Measurements from ENCODE around the gene RBM6.

The RBM6 gene

DNA sequence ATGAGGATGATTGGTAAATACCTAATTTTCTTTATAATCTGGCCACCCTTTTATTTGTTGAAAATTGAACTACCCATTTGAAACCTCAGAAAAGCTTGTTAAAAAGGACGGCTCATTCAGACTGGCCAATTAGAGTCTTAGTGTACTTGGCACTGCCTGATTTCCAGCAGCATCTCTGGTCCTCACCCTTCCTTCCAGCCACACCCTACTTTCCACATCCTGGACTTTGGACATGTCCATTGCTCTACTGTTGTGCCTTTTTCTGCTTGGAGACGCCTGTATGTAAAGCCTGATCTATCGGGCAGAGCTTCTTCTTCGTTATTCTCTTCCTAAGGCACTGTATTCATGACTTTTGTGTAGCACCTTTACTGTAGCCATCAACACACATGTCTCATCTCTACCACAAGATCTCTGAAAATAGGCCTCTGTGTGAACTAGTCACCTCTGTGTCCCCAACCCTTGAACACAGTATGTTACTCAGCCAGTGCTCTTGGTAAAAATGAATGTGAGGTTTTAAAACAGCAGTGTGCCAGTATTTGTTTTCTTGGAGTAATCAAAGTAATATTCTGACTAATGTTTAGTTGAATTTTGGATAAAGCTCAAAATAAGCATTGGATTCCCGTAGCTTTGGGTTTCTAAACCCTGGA lies 155.5 kb downstream of the RBM6 start:
- DNase-seq (ENCODE audit: low read depth in 2 of 2) = no peak

DNA sequence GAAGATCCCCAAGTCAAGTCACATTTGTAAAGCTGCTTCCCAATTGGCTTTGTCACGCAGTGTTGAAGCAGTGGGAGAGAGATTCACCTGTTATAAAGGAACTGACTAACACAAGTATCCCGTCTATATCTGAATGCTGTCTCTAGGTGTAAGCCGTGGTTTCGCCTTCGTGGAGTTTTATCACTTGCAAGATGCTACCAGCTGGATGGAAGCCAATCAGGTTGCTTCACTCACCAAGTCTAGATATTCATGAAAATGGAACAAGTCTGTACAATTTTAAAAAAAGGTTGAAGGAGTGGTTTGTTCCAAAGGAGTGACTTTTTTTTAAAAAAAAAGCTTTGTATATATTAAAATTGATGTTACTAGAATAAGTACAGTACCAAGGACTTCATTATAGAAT lies 160.4 kb downstream of the RBM6 start:
- DNase-seq (ENCODE audit: low read depth in 2 of 2) = no peak

- no peak for DNase-seq (ENCODE audit: low read depth in 2 of 2)
Measured at GRCh38 chr3:50100956-50101845, 161.3 kb downstream of the RBM6 start.

- DNase-seq (ENCODE audit: low read depth in 2 of 2) = no peak
Measured at GRCh38 chr3:50102558-50102957, 162.6 kb downstream of the RBM6 start.

GRCh38 chr3:50111757-50112156 lies 171.8 kb downstream of the RBM6 start:
- no peak for DNase-seq (ENCODE audit: low read depth in 2 of 2)

- no peak for DNase-seq (ENCODE audit: low read depth in 2 of 2)
Measured at GRCh38 chr3:50112462-50112861, 172.5 kb downstream of the RBM6 start.

DNA sequence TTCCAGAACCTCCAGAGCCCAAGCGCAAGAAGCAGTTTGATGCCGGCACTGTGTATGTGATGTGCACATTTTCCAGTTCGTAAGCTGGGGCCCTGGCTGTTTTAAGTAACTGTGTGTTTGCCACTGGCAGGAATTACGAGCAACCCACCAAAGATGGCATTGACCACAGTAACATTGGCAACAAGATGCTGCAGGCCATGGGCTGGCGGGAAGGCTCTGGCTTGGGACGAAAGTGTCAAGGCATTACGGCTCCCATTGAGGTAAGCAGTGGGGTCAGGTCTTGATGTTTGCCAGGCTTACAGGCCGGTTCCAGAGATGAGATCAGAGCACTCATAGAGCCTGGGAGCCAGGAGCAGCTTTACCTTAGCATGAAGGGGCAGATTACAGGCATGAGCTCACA lies 177.2 kb downstream of the RBM6 start:
- DNase-seq (ENCODE audit: low read depth in 2 of 2) = no peak

- no peak for DNase-seq (ENCODE audit: low read depth in 2 of 2)
Measured at GRCh38 chr3:50118237-50118636, 178.3 kb downstream of the RBM6 start.

DNA sequence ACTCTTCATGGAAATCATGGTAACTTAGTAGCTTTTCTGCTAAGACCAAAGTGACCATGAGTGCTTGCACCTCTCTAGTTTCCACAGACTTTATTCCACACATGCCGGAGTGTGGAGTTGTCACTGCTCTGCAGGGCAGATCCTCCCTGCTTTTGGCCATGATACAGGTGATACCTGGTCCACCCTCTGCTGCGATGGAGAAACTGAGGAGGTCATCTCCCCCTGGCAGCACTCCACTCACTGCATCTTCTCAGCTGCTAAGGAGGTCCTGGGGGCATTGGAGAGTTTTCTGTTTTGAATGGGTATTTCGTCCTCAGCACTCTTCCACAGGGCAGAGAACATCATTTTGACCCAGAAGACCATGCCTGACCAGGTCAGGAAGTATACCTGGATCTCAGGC lies 179.8 kb downstream of the RBM6 start:
- no peak for DNase-seq (ENCODE audit: low read depth in 2 of 2)

- DNase-seq (ENCODE audit: low read depth in 2 of 2) = no peak
Measured at GRCh38 chr3:50120364-50121071, 180.6 kb downstream of the RBM6 start.

GRCh38 chr3:50121072-50122032 lies 181.4 kb downstream of the RBM6 start:
- peak; percentile 55 to 69 for DNase-seq (ENCODE audit: low read depth in 2 of 2)

GRCh38 chr3:50122071-50122470 lies 182.1 kb downstream of the RBM6 start:
- DNase-seq (ENCODE audit: low read depth in 2 of 2) = no peak

- DNase-seq (ENCODE audit: low read depth in 2 of 2) = no peak
Measured at GRCh38 chr3:50122661-50123391, 182.9 kb downstream of the RBM6 start.

DNA sequence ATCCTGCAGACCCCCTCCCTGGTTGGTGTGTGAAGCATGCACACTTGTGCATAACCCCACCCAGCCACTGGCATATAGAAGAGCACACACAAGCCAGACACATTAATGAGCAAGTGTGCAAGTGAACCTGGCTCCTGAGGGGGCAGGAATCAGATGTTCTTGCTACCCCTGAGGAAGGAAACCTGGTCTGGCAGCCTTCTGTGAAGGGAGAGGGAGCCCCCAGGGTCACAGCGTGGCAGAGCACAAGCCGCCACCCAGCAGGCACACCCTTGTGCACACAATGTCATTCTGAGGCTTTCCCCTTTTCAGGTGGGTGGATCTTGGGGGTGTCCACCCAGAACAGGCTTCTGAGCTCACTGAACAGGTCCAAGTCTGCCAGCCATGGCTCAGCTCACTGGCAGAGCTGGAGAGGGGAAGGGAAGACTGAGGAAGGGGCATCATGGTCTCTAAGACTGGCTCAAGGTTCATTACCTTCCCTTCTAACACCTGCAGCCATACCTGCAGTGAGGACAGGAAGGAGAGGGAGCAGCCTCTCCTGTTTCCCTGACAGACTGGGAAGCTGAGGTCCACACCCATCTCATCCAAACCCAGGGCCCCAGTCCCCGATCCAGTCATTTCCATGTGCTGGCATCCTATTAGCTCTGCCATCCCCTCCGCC lies 183.6 kb downstream of the RBM6 start:
- DNase-seq (ENCODE audit: low read depth in 2 of 2) = no peak

- no peak for DNase-seq (ENCODE audit: low read depth in 2 of 2)
Measured at GRCh38 chr3:50124052-50124799, 184.3 kb downstream of the RBM6 start.

DNA sequence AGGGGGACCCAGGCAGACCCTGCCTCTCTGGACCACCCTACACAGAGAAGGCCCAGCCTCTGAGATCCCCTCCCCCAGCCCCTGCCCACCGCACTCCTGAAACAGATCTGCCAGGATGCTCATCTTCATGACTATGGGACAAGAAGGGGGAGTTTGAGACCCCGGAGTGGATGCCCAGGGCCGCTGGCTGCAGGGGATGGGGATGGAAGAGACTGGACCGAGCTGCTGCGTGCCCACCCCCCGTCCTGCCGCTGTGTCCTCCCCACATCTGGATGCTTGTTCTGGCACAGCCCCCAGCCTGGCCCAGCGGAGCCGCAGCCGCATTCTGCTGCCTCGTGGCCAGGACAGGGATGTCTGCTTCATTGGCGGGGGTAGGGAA lies 184.8 kb downstream of the RBM6 start:
- no peak for DNase-seq (ENCODE audit: low read depth in 2 of 2)

GRCh38 chr3:50125541-50126286 lies 185.8 kb downstream of the RBM6 start:
- DNase-seq (ENCODE audit: low read depth in 2 of 2) = no peak

DNA sequence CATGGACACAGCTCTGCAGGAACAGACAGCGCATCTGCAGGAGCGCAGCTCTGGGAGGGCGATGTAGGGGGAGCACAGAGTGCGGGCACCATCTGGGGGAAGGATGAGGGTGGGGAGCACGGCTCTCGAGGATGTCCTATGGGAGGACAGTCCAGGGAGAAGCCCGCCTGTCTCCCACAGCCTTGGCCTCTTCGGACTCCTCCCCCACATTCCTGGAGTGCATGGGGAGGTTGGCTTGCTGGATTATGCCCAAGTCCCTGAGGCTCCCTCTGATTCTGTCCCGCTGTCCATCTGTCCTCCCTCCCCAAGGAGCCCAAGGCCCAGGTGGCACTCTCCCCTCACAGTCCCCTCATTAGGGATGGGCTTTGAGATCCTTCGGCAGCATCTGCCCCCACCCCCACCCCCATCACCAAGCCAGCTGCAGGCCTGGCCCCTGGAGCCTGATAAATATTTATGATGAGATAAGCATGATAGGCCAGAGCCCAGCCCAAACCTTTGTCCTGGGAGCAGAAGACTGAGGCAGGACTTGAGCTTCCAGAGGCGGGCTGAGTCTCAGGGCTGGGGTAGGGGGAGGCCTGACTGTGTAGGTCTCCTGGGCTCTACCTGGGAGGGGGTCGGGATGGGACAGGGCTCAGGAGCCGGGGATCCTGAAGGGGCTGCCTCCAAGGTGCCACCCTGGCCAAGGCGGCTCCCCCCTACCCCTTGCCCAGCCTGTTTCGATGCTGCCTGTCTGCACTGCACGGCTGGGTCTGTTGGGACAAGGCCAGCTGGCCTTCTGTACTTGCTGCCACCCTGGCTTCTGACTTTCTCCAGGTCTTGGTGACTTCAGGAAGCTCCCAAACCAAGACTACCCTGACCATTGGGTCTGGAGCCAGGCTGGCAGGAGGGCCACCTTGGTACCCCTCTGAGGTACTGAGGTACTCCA lies 186.6 kb downstream of the RBM6 start:
- no peak for DNase-seq (ENCODE audit: low read depth in 2 of 2)

All from stimulated activated CD4-positive, alpha-beta T cell treated with anti-CD3 and anti-CD28 coated beads, Interleukin-4, amount 100 ng/mL, for 48 hours (primary cell).